GM18498 (cell line): Measurements from ENCODE around the gene TMEM106A.
"Not testable (repeated sequence)": the region's sequence is repeated elsewhere in the genome, so short reads cannot be mapped to it uniquely, and the experiment has no call there.

Experiments
- ATAC-seq: cut with Tn5 transposase; IDR thresholded peaks from one replicate; pipeline ENCODE4 v1.9.1; 2021; ENCODE audit warnings: mild to moderate bottlenecking, moderate library complexity; ENCODE audit not compliant: unreplicated experiment

Gene TMEM106A

GRCh38 chr17:43211480-43212402 is at the start of gene TMEM106A:
TMEM106A (plus strand) TSS chr17:43211875; CDS start chr17:43213042, 1,167 bp downstream.
- peak; percentile 78 for ATAC-seq

GRCh38 chr17:43165971-43166370 is 45.7 kb upstream of the TMEM106A start:
- not testable (repeated sequence) for ATAC-seq

- peak; percentile 24 for ATAC-seq
These were observed 42.0 kb upstream of the TMEM106A start for GRCh38 chr17:43169561-43170139.

GRCh38 chr17:43170140-43170765 is 41.4 kb upstream of the TMEM106A start:
- ATAC-seq, result peak; percentile 73

- peak; percentile 78 for ATAC-seq
These were observed 40.7 kb upstream of the TMEM106A start, which contains the start of gene NBR1 for GRCh38 chr17:43170766-43171585. NBR1 (plus strand) TSS chr17:43171214; CDS start chr17:43175800, 4,586 bp downstream.

GRCh38 chr17:43171586-43172487 is 39.8 kb upstream of the TMEM106A start:
- ATAC-seq, result no peak

GRCh38 chr17:43175213-43176118 is 36.2 kb upstream of the TMEM106A start:
- ATAC-seq, result no peak

GRCh38 chr17:43176119-43176570 is 35.5 kb upstream of the TMEM106A start:
- no peak for ATAC-seq

GRCh38 chr17:43183921-43184320 is 27.8 kb upstream of the TMEM106A start:
- ATAC-seq, result no peak

GRCh38 chr17:43186656-43187055 is 25.0 kb upstream of the TMEM106A start:
- ATAC-seq, result not testable (repeated sequence)

GRCh38 chr17:43193251-43193650 is 18.4 kb upstream of the TMEM106A start:
- no peak for ATAC-seq

- no peak for ATAC-seq
These were observed 12.0 kb upstream of the TMEM106A start for GRCh38 chr17:43199633-43200032.

GRCh38 chr17:43200127-43200526 is 11.5 kb upstream of the TMEM106A start:
- no peak for ATAC-seq

GRCh38 chr17:43203013-43203412 is 8.7 kb upstream of the TMEM106A start:
- ATAC-seq, result not testable (repeated sequence)

GRCh38 chr17:43210576-43210975 is 1.1 kb upstream of the TMEM106A start:
- no peak for ATAC-seq

GRCh38 chr17:43211123-43211479 is 574 bp upstream of the TMEM106A start:
- no peak for ATAC-seq

GRCh38 chr17:43212641-43213490 is 1.2 kb downstream of the TMEM106A start:
- ATAC-seq, result no peak

GRCh38 chr17:43213545-43213944 is 1.9 kb downstream of the TMEM106A start:
- ATAC-seq, result no peak
